WTC11 (cell line): Measurements from ENCODE around the gene TPCN2. TPM values are rescaled to one million over a fixed set of nuclear protein-coding genes. Genes with fewer than 3 reads are reported as not detected.

Experiments
- ATAC-seq: fragments of 200-7000 bp; cut with Tn5 transposase; 2 replicates; pipeline ENCODE4 v1.10.0; 2021; ENCODE audit warnings: mild to moderate bottlenecking, moderate library complexity
- CTCF ChIA-PET: fragments of 300-600 bp; sonication (Branson Sonifier 250); formaldehyde crosslinking; loops from one replicate; lab custom pipeline; 2021; ENCODE audit warnings: antibody characterized with exemption; lab: Charles Lee
- POLR2A ChIA-PET: fragments of 350-600 bp; sonication (Branson Sonifier 250); formaldehyde crosslinking; loops from one replicate; lab custom pipeline; 2021; ENCODE audit warnings: antibody characterized with exemption; lab: Charles Lee
- DNase-seq: peaks from one replicate; pipeline ENCODE4 v3.0.0; 2021; ENCODE audit warnings: low spot score
- H3K27ac Mint-ChIP-seq: 2 replicates; pipeline ENCODE4 v1.8.0; 2021; ENCODE audit warnings: mixed read lengths
- H3K27me3 Mint-ChIP-seq: 2 replicates; pipeline ENCODE4 v1.8.0; 2021; ENCODE audit warnings: low read depth, mild to moderate bottlenecking, moderate library complexity, mixed read lengths
- H3K36me3 Mint-ChIP-seq: 2 replicates; pipeline ENCODE4 v1.8.0; 2021; ENCODE audit warnings: mixed read lengths
- H3K4me1 Mint-ChIP-seq: 2 replicates; pipeline ENCODE4 v1.8.0; 2022; ENCODE audit warnings: mixed read lengths
- H3K4me3 Mint-ChIP-seq: 2 replicates; pipeline ENCODE4 v1.8.0; 2021; ENCODE audit warnings: mild to moderate bottlenecking, moderate library complexity, mixed read lengths
- H3K9me3 Mint-ChIP-seq: 2 replicates; pipeline ENCODE4 v1.8.0; 2021; ENCODE audit warnings: mixed read lengths
- AFF4 ChIP-seq: sonication (generic); formaldehyde crosslinking; IDR thresholded peaks from 2 replicates; pipeline ENCODE4 v1.8.1; 2023; ENCODE audit warnings: mild to moderate bottlenecking, missing genetic modification reagents, borderline replicate concordance
- ATF2 ChIP-seq: sonication (generic); formaldehyde crosslinking; IDR thresholded peaks from 2 replicates; pipeline ENCODE4 v1.8.1; 2022; ENCODE audit warnings: low read depth, missing genetic modification reagents, borderline replicate concordance
- CBFB ChIP-seq: sonication (generic); formaldehyde crosslinking; IDR thresholded peaks from 2 replicates; pipeline ENCODE4 v1.8.1; 2022; ENCODE audit warnings: mild to moderate bottlenecking, low read depth, missing genetic modification reagents
- E2F5 ChIP-seq: sonication (generic); formaldehyde crosslinking; IDR thresholded peaks from 2 replicates; pipeline ENCODE4 v1.8.1; 2022; ENCODE audit warnings: mild to moderate bottlenecking, moderate library complexity, missing genetic modification reagents
- ESRRA ChIP-seq: sonication (generic); formaldehyde crosslinking; IDR thresholded peaks from 2 replicates; pipeline ENCODE4 v1.8.1; 2022; ENCODE audit warnings: mild to moderate bottlenecking, missing genetic modification reagents, borderline replicate concordance
- MAX ChIP-seq: sonication (generic); formaldehyde crosslinking; IDR thresholded peaks from 2 replicates; pipeline ENCODE4 v1.8.0; 2022; ENCODE audit warnings: mild to moderate bottlenecking, missing genetic modification reagents
- MXD4 ChIP-seq: fragments of 250-450 bp; sonication (Bioruptor Pico); IDR thresholded peaks from 2 replicates; pipeline ENCODE4 v1.8.0; 2021; ENCODE audit warnings: mild to moderate bottlenecking, moderate library complexity, borderline replicate concordance
- NR1H2 ChIP-seq: sonication (generic); formaldehyde crosslinking; IDR thresholded peaks from 2 replicates; pipeline ENCODE4 v1.9.0; 2021; ENCODE audit warnings: mild to moderate bottlenecking, moderate library complexity, missing genetic modification reagents
- PRRX2 ChIP-seq: fragments of 250-450 bp; sonication (Bioruptor Pico); IDR thresholded peaks from 2 replicates; pipeline ENCODE4 v1.8.0; 2021; ENCODE audit warnings: mild to moderate bottlenecking
- TCF7 ChIP-seq: sonication (generic); formaldehyde crosslinking; IDR thresholded peaks from 2 replicates; pipeline ENCODE4 v1.8.0; 2022; ENCODE audit warnings: mild to moderate bottlenecking, low read depth, missing genetic modification reagents, moderate library complexity
- TEAD1 ChIP-seq: sonication (generic); formaldehyde crosslinking; IDR thresholded peaks from 2 replicates; pipeline ENCODE4 v1.8.0; 2022; ENCODE audit warnings: mild to moderate bottlenecking, missing genetic modification reagents
- TEAD4 ChIP-seq: sonication (generic); formaldehyde crosslinking; IDR thresholded peaks from 2 replicates; pipeline ENCODE4 v1.8.0; 2022; ENCODE audit warnings: mild to moderate bottlenecking, missing genetic modification reagents
- ZBTB43 ChIP-seq: sonication (generic); formaldehyde crosslinking; IDR thresholded peaks from 2 replicates; pipeline ENCODE4 v1.8.1; 2023; ENCODE audit warnings: mild to moderate bottlenecking, missing genetic modification reagents
- ZMAT4 ChIP-seq: fragments of 250-450 bp; sonication (Bioruptor Pico); IDR thresholded peaks from 2 replicates; pipeline ENCODE4 v1.9.0; 2021; ENCODE audit warnings: mild to moderate bottlenecking
- ZNF423 ChIP-seq: fragments of 250-450 bp; sonication (Bioruptor Pico); IDR thresholded peaks from 2 replicates; pipeline ENCODE4 v2.1.2; 2022; ENCODE audit warnings: mild to moderate bottlenecking, moderate library complexity
- total RNA-seq: library from RNA; stranded (reverse); gene quantifications from 3 replicates; pipeline ENCODE4 v1.2.3, GENCODE V29; 2021
- TF ChIP-seq, protein P1 (sequence below): fragments of 250-450 bp; sonication (Bioruptor Pico); conservative IDR thresholded peaks from 2 replicates; pipeline ENCODE4 v1.9.0; 2021; ENCODE audit warnings: mild to moderate bottlenecking
- TF ChIP-seq, protein P2 (sequence below): sonication (generic); formaldehyde crosslinking; IDR thresholded peaks from 2 replicates; pipeline ENCODE4 v1.8.0; 2023; ENCODE audit warnings: mild to moderate bottlenecking, missing genetic modification reagents
- TF ChIP-seq, protein P3 (sequence below): sonication (generic); formaldehyde crosslinking; IDR thresholded peaks from 2 replicates; pipeline ENCODE4 v1.8.1; 2023; ENCODE audit warnings: mild to moderate bottlenecking, missing genetic modification reagents, moderate library complexity

The TPCN2 gene
- total RNA-seq, 1 experiment from 2014 or later, result 24.6 TPM

DNA sequence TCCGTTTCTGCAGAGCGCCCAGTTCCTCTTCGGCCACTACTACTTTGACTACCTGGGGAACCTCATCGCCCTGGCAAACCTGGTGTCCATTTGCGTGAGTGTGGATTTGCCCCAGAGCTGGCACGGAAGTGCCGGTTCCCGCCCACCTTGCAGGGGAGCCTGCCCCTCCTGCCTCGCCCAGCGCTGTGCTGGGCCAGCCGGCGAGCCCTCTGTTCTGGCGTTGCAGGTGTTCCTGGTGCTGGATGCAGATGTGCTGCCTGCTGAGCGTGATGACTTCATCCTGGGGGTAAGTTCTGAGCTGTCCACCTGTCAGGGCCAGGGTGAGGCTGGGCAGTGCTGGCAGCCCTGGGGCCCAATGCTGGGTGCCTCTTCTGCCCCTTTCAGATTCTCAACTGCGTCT is 29.8 kb downstream of the TPCN2 start:
- no peaks in the 10 kb centered on the region for H3K27me3 Mint-ChIP-seq
- no peaks in the 10 kb centered on the region; the same call in 1 of the 2 replicates for H3K9me3 Mint-ChIP-seq
- no peak overlapping the region for H3K4me3 Mint-ChIP-seq
- ChIA-PET CTCF (no interaction called here), POLR2A (no interaction called here)
- no peak for ATAC-seq
- peaks cover 17% of the 10 kb centered on the region for H3K36me3 Mint-ChIP-seq
- no peak for TF ChIP-seq NR1H2 (CRISPR knock-in tag)
- TF ChIP-seq MXD4, result no peak
- no peak for TF ChIP-seq ESRRA (CRISPR knock-in tag)
- TF ChIP-seq TEAD1 (CRISPR knock-in tag), result no peak
- TF ChIP-seq TCF7, result no peak
- TF ChIP-seq ZNF423 (CRISPR knock-in tag), result no peak
- TF ChIP-seq ATF2 (CRISPR knock-in tag), result no peak
- TF ChIP-seq E2F5 (CRISPR knock-in tag), result no peak
- TF ChIP-seq, protein P1, sequence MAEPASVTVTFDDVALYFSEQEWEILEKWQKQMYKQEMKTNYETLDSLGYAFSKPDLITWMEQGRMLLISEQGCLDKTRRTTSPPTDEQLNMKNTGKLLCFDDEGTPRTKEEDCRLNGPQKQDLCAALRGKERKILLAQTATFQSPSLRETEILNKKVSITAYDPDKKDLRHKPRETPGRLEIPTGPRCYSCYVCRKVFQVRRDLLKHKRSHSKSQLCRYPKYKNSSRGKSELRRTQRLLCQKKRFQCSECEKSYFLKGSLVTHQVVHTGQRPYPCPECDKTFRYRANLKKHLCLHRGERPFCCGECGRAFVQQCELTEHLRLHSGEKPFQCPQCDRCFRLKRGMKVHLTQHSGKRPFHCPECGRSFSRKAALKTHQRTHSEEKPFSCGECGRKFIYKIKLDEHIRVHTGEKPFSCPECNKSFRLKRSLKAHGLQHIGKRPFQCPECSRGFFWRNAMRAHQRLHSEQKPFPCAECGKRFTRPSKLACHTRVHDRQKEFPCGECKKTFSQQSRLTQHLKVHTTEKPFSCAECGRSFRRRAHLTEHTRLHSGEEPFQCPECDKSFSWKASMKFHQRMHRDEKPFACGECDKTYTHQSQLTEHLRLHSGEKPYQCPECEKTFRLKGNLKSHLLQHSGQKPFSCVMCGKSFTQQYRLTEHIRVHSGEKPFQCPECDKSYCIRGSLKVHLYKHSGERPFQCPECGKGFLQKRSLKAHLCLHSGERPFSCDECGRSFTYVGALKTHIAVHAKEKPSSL, result no peak
- TF ChIP-seq CBFB (CRISPR knock-in tag), result no peak
- no peak for TF ChIP-seq PRRX2
- no peak for TF ChIP-seq ZBTB43 (CRISPR knock-in tag)
- no peak for DNase-seq
- H3K4me1 Mint-ChIP-seq, result peaks cover 3% of the 10 kb centered on the region; the same call in 1 of the 2 replicates
- no peak overlapping the region for H3K27ac Mint-ChIP-seq

GRCh38 chr11:69078930-69079605 is 30.3 kb downstream of the TPCN2 start:
- POLR2A ChIA-PET, result no interaction called here
- TF ChIP-seq TEAD4 (CRISPR knock-in tag) (no peak), AFF4 (CRISPR knock-in tag) (no peak), ZMAT4 (CRISPR knock-in tag) (no peak), MAX (CRISPR knock-in tag) (no peak)
- TF ChIP-seq, protein P2, sequence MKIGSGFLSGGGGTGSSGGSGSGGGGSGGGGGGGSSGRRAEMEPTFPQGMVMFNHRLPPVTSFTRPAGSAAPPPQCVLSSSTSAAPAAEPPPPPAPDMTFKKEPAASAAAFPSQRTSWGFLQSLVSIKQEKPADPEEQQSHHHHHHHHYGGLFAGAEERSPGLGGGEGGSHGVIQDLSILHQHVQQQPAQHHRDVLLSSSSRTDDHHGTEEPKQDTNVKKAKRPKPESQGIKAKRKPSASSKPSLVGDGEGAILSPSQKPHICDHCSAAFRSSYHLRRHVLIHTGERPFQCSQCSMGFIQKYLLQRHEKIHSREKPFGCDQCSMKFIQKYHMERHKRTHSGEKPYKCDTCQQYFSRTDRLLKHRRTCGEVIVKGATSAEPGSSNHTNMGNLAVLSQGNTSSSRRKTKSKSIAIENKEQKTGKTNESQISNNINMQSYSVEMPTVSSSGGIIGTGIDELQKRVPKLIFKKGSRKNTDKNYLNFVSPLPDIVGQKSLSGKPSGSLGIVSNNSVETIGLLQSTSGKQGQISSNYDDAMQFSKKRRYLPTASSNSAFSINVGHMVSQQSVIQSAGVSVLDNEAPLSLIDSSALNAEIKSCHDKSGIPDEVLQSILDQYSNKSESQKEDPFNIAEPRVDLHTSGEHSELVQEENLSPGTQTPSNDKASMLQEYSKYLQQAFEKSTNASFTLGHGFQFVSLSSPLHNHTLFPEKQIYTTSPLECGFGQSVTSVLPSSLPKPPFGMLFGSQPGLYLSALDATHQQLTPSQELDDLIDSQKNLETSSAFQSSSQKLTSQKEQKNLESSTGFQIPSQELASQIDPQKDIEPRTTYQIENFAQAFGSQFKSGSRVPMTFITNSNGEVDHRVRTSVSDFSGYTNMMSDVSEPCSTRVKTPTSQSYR (CRISPR knock-in tag), result no peak
- TF ChIP-seq, protein P3, sequence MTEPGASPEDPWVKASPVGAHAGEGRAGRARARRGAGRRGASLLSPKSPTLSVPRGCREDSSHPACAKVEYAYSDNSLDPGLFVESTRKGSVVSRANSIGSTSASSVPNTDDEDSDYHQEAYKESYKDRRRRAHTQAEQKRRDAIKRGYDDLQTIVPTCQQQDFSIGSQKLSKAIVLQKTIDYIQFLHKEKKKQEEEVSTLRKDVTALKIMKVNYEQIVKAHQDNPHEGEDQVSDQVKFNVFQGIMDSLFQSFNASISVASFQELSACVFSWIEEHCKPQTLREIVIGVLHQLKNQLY (CRISPR knock-in tag), result no peak

More at GRCh38 chr11:69078930-69079605, 30.3 kb downstream of the TPCN2 start:
- ATAC-seq (no peak), DNase-seq (no peak)
- Mint-ChIP-seq H3K9me3 (no peaks in the 10 kb centered on the region; the same call in 1 of the 2 replicates), H3K4me1 (no peaks in the 10 kb centered on the region), H3K4me3 (no peak overlapping the region), H3K27ac (no peak overlapping the region), H3K36me3 (peaks cover 17% of the 10 kb centered on the region), H3K27me3 (no peaks in the 10 kb centered on the region)
- CTCF ChIA-PET, result no interaction called here
